NOMO-1 treated with dmso at 0.1 percent for 144 hours (cell line): ENCODE results near the gene CYSTM1.

ENCODE experiments used
- DNase-seq: peaks from one replicate; lab custom pipeline; 2025; ENCODE audit not compliant: unreplicated experiment; lab: John Stamatoyannopoulos, UW

The CYSTM1 gene

GRCh38 chr5:140205216-140205615 is 30.2 kb downstream of the CYSTM1 start:
- DNase-seq = no peak

- DNase-seq = no peak
Measured at GRCh38 chr5:140205952-140206351, 31.0 kb downstream of the CYSTM1 start.

- no peak for DNase-seq
Measured at GRCh38 chr5:140207250-140207964, 32.4 kb downstream of the CYSTM1 start.

GRCh38 chr5:140208065-140208464 is 33.1 kb downstream of the CYSTM1 start:
- DNase-seq = no peak

GRCh38 chr5:140213370-140213983 is 38.5 kb downstream of the CYSTM1 start:
- no peak for DNase-seq

- no peak for DNase-seq
Measured at GRCh38 chr5:140214831-140215230, 39.8 kb downstream of the CYSTM1 start.

GRCh38 chr5:140215276-140215675 is 40.3 kb downstream of the CYSTM1 start:
- DNase-seq = no peak

- no peak for DNase-seq
Measured at GRCh38 chr5:140216478-140217074, 41.6 kb downstream of the CYSTM1 start.

GRCh38 chr5:140217299-140218026 is 42.5 kb downstream of the CYSTM1 start:
- DNase-seq = no peak

- no peak for DNase-seq
Measured at GRCh38 chr5:140219068-140219991, 44.3 kb downstream of the CYSTM1 start.

- no peak for DNase-seq
Measured at GRCh38 chr5:140220032-140220697, 45.2 kb downstream of the CYSTM1 start.

- DNase-seq = no peak
Measured at GRCh38 chr5:140220698-140221064, 45.7 kb downstream of the CYSTM1 start.

GRCh38 chr5:140221697-140222223 is 46.8 kb downstream of the CYSTM1 start:
- DNase-seq = no peak

- DNase-seq = no peak
Measured at GRCh38 chr5:140222416-140222815, 47.4 kb downstream of the CYSTM1 start.

GRCh38 chr5:140223567-140223966 is 48.6 kb downstream of the CYSTM1 start:
- DNase-seq = no peak

GRCh38 chr5:140224658-140225057 is 49.7 kb downstream of the CYSTM1 start:
- DNase-seq = no peak

- no peak for DNase-seq
Measured at GRCh38 chr5:140225396-140225795, 50.4 kb downstream of the CYSTM1 start.

GRCh38 chr5:140227046-140227445 is 52.1 kb downstream of the CYSTM1 start:
- no peak for DNase-seq

GRCh38 chr5:140228364-140228837 is 53.4 kb downstream of the CYSTM1 start:
- DNase-seq = no peak

GRCh38 chr5:140230373-140230772 is 55.4 kb downstream of the CYSTM1 start:
- no peak for DNase-seq
